ENCODE results near the gene CAMSAP3.

- TF ChIP-seq CTCF (IDR thresholded peaks at IDR 0.05) (no peak), EZH2 (IDR thresholded peaks at IDR 0.05; ENCODE audit: borderline replicate concordance, insufficient read depth, low read depth, low read length, poor library complexity, severe bottlenecking) (no peak)
These were observed 16.5 kb upstream of the CAMSAP3 start for GRCh38 chr19:7579182-7579581.

All from B cell (primary cell).